A549 (cell line): ENCODE data around the gene TP53I3. TPM values are rescaled to one million over a fixed set of nuclear protein-coding genes. Genes with fewer than 3 reads are reported as not detected.

Experiments used
- ATAC-seq, 2 experiments: fragments of 200-7000 bp in 1 of 2; fragments of >200 bp in 1 of 2; cut with Nextera tagmentation in 1 of 2; cut with Tn5 transposase in 1 of 2; 3 replicates each; pipeline versions ENCODE4 v1.8.0 to v1.9.1; 2018 to 2020; ENCODE audit warnings: mild to moderate bottlenecking in 1 of 2, moderate library complexity in 1 of 2
- CTCF ChIA-PET: fragments of 300-600 bp; sonication (Branson Sonifier 250); formaldehyde crosslinking; extraction: SDS; loops from one replicate; lab custom pipeline; 2021; ENCODE audit warnings: antibody characterized with exemption, inconsistent platforms; lab: Yijun Ruan, JAX
- POLR2A ChIA-PET: fragments of 350-600 bp; formaldehyde crosslinking; extraction: SDS; loops from one replicate; lab custom pipeline; 2021; ENCODE audit warnings: antibody characterized with exemption, inconsistent platforms; lab: Yijun Ruan, JAX
- DNase-seq, 2 experiments: peaks; one replicate each; pipeline versions ENCODE4 v3.0.0 to v3.0.0-alpha.2; 2011 to 2016; ENCODE audit warnings: low read depth in 1 of 2, low spot score in 1 of 2
- FAIRE-seq: peaks from 2 replicates; lab custom pipeline; 2011; peaks lifted over from hg19 to GRCh38; lab: Jason Lieb, UNC
- H3K27ac ChIP-seq, 2 experiments: fragments of >200 bp; sonication (Bioruptor Twin); formaldehyde crosslinking; 3 replicates each; pipeline ENCODE4 v1.5.1; 2016 to 2017
- H3K4me1 ChIP-seq: fragments of >200 bp; sonication (Bioruptor Twin); formaldehyde crosslinking; 3 replicates; pipeline ENCODE4 v1.6.1; 2016
- H3K4me2 ChIP-seq: fragments of >200 bp; sonication (Bioruptor Twin); formaldehyde crosslinking; 3 replicates; pipeline ENCODE4 v1.6.1; 2016
- H3K4me3 ChIP-seq: fragments of >200 bp; sonication (Bioruptor Twin); formaldehyde crosslinking; 3 replicates; pipeline ENCODE4 v1.5.1; 2016
- H3K9me3 ChIP-seq: fragments of >200 bp; sonication (Bioruptor Twin); formaldehyde crosslinking; 3 replicates; pipeline ENCODE4 v1.6.1; 2016
- BHLHE40 ChIP-seq: IDR thresholded peaks from 2 replicates; pipeline ENCODE4 v1.6.1; 2012; ENCODE audit warnings: low read depth, low read length, inconsistent platforms
- HEYL ChIP-seq: fragments of 250-450 bp; sonication (Bioruptor Pico); IDR thresholded peaks from 2 replicates; pipeline ENCODE4 v1.8.0; 2021; ENCODE audit warnings: mild to moderate bottlenecking, moderate library complexity
- HOXA7 ChIP-seq: fragments of 250-450 bp; sonication (Bioruptor Pico); IDR thresholded peaks from 2 replicates; pipeline ENCODE4 v1.5.0; 2020; ENCODE audit warnings: mild to moderate bottlenecking, moderate library complexity
- JUNB ChIP-seq: fragments of >200 bp; sonication (Bioruptor Twin); formaldehyde crosslinking; IDR thresholded peaks from 2 replicates; pipeline ENCODE4 v1.6.1; 2016
- MAZ ChIP-seq: fragments of 150-350 bp; IDR thresholded peaks from 2 replicates; pipeline ENCODE4 v1.6.1; 2014; ENCODE audit warnings: antibody characterized with exemption, low read depth, low read length, borderline replicate concordance
- NPAS2 ChIP-seq: fragments of 250-450 bp; sonication (Bioruptor Pico); IDR thresholded peaks from 2 replicates; pipeline ENCODE4 v1.8.0; 2022; ENCODE audit warnings: mild to moderate bottlenecking, moderate library complexity, borderline replicate concordance
- NR3C1 ChIP-seq: fragments of >200 bp; sonication (Bioruptor Twin); formaldehyde crosslinking; IDR thresholded peaks from 3 replicates; pipeline ENCODE4 v1.6.1; 2017
- POLR2A ChIP-seq: IDR thresholded peaks from 2 replicates; pipeline ENCODE4 v1.6.1; 2012; ENCODE audit warnings: mild to moderate bottlenecking, low read length
- RAD21 ChIP-seq, 2 experiments: fragments of >200 bp in 1 of 2; sonication (Bioruptor Twin) in 1 of 2; formaldehyde crosslinking in 1 of 2; IDR thresholded peaks in 1 of 2; conservative IDR thresholded peaks in 1 of 2; 2 replicates in 1 of 2; 3 replicates in 1 of 2; pipeline ENCODE4 v1.6.1; 2012 to 2018; ENCODE audit warnings: inconsistent platforms in 1 of 2
- WGBS: methylation state at CpG from one replicate; pipeline ENCODE4 v1.1.6; 2017; ENCODE audit errors: missing lambda C conversion rate; 5-methylcytosine and 5-hydroxymethylcytosine counted together
- polyA plus RNA-seq, 4 experiments: library from polyadenylated mRNA; depleted of rRNA in 3 of 4; stranded (reverse); fragments of >200 nt; fragmentation: RNase III in 1 of 4; extraction: RNeasy Plus Mini Kit Qiagen cat#74134 plus additional on column Dnase treatment in 1 of 4; gene quantifications; 2 replicates in 3 of 4; 3 replicates in 1 of 4; pipeline ENCODE4 v1.2.3, GENCODE V29; 2011 to 2017
- TF ChIP-seq, protein P1 (sequence below): fragments of >200 bp; sonication (Bioruptor Twin); formaldehyde crosslinking; IDR thresholded peaks from 3 replicates; pipeline ENCODE4 v1.5.1; 2016
- TF ChIP-seq, protein P2 (sequence below): fragments of 250-450 bp; sonication (Bioruptor Pico); IDR thresholded peaks from 2 replicates; pipeline ENCODE4 v1.5.0; 2021; ENCODE audit warnings: mild to moderate bottlenecking, moderate library complexity, borderline replicate concordance
- TF ChIP-seq, protein P3 (sequence below): IDR thresholded peaks from 2 replicates; pipeline ENCODE4 v1.6.1; 2012; ENCODE audit warnings: low read depth, borderline replicate concordance
- TF ChIP-seq, protein P4 (sequence below): fragments of >200 bp; sonication (Bioruptor Twin); formaldehyde crosslinking; IDR thresholded peaks from 2 replicates; pipeline ENCODE4 v1.6.1; 2016
- TF ChIP-seq, protein P5 (sequence below): fragments of 450-650 bp; IDR thresholded peaks from 2 replicates; pipeline ENCODE4 v1.6.1; 2014; ENCODE audit warnings: antibody characterized with exemption
- TF ChIP-seq, protein P6 (sequence below): fragments of 200-600 bp; sonication (generic); IDR thresholded peaks from 2 replicates; pipeline ENCODE4 v1.6.1; 2016; ENCODE audit warnings: antibody characterized with exemption, mild to moderate bottlenecking, moderate library complexity

TP53I3 gene
- polyA plus RNA-seq, 2 of the 4 experiments (the other 2 are of a cell fraction): 93.7 to 173 TPM

DNA sequence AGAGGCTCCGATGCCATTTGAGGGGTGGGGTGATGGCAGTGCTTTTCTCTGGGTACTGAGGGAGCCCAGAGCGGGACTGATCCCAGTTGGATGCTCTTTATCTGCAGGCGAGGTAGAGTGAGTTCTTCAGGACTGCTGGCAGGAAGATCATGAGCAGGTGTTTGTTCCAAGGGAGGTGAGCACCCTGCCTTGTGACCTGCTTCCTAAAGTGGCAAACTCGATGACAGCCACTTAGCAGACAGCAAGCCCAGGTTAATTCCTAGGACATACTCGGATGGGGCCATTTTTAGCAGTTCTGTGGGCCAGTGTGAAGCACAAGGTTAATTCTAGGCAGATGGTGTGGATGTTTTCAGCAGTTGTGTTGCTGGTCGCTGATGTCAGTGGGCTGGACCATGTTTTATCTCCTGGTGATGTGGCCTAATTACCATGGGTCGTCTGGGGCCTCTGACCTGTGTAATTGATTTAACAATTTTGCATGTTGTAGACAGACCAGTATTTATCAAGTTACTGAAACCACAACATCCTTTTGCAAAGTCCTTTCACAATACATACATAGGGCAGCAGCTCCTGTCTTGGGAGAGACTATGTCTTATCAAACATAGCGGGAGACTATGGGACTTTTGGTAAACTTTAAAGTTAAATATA, 30.1 kb downstream of the TP53I3 start:
- POLR2A ChIA-PET: interaction anchor here (0.6 to 1.1 kb wide), 2 partner anchors 12 to 29 kb away, joined by 3 to 4 read pairs; no protein-coding TSS in a partner anchor
- H3K4me2 ChIP-seq: no peak overlapping the region

DNA sequence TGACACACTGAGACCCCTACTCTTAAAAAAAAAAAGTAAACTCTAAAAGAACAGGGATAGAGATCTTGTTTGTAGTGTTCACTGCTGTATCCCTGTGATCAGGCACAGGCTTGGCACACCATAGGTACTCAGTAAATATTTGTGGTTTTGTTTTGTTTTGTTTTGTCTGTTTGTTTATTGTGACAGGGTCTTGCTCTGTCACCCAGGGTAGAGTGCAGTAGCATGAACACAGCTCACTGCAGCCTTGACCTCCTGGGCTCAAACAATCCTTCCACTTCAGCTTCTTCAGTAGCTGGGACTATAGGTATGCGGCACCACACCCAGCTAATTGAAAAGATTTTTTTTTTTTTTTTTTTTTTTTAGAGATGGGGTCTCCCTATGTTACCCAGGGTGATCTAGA, 31.7 kb downstream of the TP53I3 start:
- Histone ChIP-seq H3K4me1 (peaks cover 11% of the 10 kb centered on the region), H3K4me2 (no peak overlapping the region), H3K27ac (no peak overlapping the region), H3K9me3 (no peaks in the 10 kb centered on the region), H3K4me3 (no peak overlapping the region)
- ChIA-PET CTCF (interaction anchor here (3.1 to 5.2 kb wide), 4 partner anchors 7 to 126 kb away, joined by 15 to 30 read pairs (median 16); partner anchors contain the start of genes ATAD2B and TP53I3), POLR2A (interaction anchor here (0.6 kb wide), 1 partner anchor 668 kb away, joined by 3 read pairs; the partner anchor contains the start of gene KLHL29)
- TF ChIP-seq NR3C1 (no peak), POLR2A (no peak), BHLHE40 (no peak), MAZ (no peak), HEYL (no peak), NPAS2 (CRISPR knock-in tag) (no peak)
- TF ChIP-seq, protein P1, sequence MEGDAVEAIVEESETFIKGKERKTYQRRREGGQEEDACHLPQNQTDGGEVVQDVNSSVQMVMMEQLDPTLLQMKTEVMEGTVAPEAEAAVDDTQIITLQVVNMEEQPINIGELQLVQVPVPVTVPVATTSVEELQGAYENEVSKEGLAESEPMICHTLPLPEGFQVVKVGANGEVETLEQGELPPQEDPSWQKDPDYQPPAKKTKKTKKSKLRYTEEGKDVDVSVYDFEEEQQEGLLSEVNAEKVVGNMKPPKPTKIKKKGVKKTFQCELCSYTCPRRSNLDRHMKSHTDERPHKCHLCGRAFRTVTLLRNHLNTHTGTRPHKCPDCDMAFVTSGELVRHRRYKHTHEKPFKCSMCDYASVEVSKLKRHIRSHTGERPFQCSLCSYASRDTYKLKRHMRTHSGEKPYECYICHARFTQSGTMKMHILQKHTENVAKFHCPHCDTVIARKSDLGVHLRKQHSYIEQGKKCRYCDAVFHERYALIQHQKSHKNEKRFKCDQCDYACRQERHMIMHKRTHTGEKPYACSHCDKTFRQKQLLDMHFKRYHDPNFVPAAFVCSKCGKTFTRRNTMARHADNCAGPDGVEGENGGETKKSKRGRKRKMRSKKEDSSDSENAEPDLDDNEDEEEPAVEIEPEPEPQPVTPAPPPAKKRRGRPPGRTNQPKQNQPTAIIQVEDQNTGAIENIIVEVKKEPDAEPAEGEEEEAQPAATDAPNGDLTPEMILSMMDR: no peak
- TF ChIP-seq, protein P2, sequence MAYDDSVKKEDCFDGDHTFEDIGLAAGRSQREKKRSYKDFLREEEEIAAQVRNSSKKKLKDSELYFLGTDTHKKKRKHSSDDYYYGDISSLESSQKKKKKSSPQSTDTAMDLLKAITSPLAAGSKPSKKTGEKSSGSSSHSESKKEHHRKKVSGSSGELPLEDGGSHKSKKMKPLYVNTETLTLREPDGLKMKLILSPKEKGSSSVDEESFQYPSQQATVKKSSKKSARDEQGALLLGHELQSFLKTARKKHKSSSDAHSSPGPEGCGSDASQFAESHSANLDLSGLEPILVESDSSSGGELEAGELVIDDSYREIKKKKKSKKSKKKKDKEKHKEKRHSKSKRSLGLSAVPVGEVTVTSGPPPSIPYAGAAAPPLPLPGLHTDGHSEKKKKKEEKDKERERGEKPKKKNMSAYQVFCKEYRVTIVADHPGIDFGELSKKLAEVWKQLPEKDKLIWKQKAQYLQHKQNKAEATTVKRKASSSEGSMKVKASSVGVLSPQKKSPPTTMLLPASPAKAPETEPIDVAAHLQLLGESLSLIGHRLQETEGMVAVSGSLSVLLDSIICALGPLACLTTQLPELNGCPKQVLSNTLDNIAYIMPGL (CRISPR knock-in tag): no peak
- TF ChIP-seq, protein P3, sequence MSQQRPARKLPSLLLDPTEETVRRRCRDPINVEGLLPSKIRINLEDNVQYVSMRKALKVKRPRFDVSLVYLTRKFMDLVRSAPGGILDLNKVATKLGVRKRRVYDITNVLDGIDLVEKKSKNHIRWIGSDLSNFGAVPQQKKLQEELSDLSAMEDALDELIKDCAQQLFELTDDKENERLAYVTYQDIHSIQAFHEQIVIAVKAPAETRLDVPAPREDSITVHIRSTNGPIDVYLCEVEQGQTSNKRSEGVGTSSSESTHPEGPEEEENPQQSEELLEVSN: no peak
- TF ChIP-seq, protein P4, sequence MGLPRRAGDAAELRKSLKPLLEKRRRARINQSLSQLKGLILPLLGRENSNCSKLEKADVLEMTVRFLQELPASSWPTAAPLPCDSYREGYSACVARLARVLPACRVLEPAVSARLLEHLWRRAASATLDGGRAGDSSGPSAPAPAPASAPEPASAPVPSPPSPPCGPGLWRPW: no peak
- TF ChIP-seq, protein P5, sequence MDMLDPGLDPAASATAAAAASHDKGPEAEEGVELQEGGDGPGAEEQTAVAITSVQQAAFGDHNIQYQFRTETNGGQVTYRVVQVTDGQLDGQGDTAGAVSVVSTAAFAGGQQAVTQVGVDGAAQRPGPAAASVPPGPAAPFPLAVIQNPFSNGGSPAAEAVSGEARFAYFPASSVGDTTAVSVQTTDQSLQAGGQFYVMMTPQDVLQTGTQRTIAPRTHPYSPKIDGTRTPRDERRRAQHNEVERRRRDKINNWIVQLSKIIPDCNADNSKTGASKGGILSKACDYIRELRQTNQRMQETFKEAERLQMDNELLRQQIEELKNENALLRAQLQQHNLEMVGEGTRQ: no peak
- TF ChIP-seq, protein P6, sequence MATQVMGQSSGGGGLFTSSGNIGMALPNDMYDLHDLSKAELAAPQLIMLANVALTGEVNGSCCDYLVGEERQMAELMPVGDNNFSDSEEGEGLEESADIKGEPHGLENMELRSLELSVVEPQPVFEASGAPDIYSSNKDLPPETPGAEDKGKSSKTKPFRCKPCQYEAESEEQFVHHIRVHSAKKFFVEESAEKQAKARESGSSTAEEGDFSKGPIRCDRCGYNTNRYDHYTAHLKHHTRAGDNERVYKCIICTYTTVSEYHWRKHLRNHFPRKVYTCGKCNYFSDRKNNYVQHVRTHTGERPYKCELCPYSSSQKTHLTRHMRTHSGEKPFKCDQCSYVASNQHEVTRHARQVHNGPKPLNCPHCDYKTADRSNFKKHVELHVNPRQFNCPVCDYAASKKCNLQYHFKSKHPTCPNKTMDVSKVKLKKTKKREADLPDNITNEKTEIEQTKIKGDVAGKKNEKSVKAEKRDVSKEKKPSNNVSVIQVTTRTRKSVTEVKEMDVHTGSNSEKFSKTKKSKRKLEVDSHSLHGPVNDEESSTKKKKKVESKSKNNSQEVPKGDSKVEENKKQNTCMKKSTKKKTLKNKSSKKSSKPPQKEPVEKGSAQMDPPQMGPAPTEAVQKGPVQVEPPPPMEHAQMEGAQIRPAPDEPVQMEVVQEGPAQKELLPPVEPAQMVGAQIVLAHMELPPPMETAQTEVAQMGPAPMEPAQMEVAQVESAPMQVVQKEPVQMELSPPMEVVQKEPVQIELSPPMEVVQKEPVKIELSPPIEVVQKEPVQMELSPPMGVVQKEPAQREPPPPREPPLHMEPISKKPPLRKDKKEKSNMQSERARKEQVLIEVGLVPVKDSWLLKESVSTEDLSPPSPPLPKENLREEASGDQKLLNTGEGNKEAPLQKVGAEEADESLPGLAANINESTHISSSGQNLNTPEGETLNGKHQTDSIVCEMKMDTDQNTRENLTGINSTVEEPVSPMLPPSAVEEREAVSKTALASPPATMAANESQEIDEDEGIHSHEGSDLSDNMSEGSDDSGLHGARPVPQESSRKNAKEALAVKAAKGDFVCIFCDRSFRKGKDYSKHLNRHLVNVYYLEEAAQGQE: no peak
- WGBS: 94% methylated on average over 1 of the region's 1 CpG
- FAIRE-seq (no peak), ATAC-seq (no peak), DNase-seq (no peak)

More for the DNA sequence above, 30.1 kb downstream of the TP53I3 start:
- CTCF ChIA-PET: interaction anchor here (0.5 to 4.5 kb wide), 4 partner anchors 11 to 285 kb away, joined by 3 to 15 read pairs (median 4); partner anchors contain the start of gene TP53I3
- no peak for TF ChIP-seq POLR2A
- no peak for TF ChIP-seq JUNB
- no peak for TF ChIP-seq RAD21 (conservative IDR thresholded peaks at IDR 0.05 in 1 of 2, IDR thresholded peaks at IDR 0.05 in 1 of 2)
- TF ChIP-seq HOXA7: no peak
- no peak overlapping the region for H3K4me3 ChIP-seq
- 69% methylated on average over 8 of the region's 8 CpGs for WGBS
- H3K9me3 ChIP-seq: no peaks in the 10 kb centered on the region
- H3K4me1 ChIP-seq: peaks cover 10% of the 10 kb centered on the region; the same call in 1 of the 3 replicates
- no peak for FAIRE-seq
- DNase-seq: no peak
- ATAC-seq: no peak
- no peak overlapping the region for H3K27ac ChIP-seq
